Lower lobe of right lung (tissue), 2 donors: ENCODE results near the gene SRC. TPM values are rescaled to one million over a fixed set of nuclear protein-coding genes. Genes with fewer than 3 reads are reported as not detected.

Experiments
- ATAC-seq, 2 donors: fragments of 200-7000 bp; cut with Tn5 transposase; one replicate each; pipeline ENCODE4 v1.9.1; 2020 to 2022; ENCODE audit warnings: mild to moderate bottlenecking in 2 of 2, moderate library complexity in 2 of 2
- DNase-seq: peaks from one replicate; pipeline ENCODE4 v3.0.0-alpha.2; 2020
- H3K27ac ChIP-seq: fragments of 200-600 bp; one replicate; pipeline ENCODE4 v1.8.0; 2022
- H3K27me3 ChIP-seq: fragments of 200-600 bp; one replicate; pipeline ENCODE4 v1.8.0; 2022; ENCODE audit warnings: low read depth
- H3K36me3 ChIP-seq: fragments of 200-600 bp; one replicate; pipeline ENCODE4 v1.8.0; 2022; ENCODE audit warnings: mild to moderate bottlenecking
- H3K4me1 ChIP-seq: fragments of 200-600 bp; one replicate; pipeline ENCODE4 v1.8.0; 2022
- H3K4me3 ChIP-seq: fragments of 200-600 bp; one replicate; pipeline ENCODE4 v1.8.0; 2022; ENCODE audit warnings: mild to moderate bottlenecking
- H3K9me3 ChIP-seq: fragments of 200-600 bp; one replicate; pipeline ENCODE4 v1.8.0; 2022
- CTCF ChIP-seq: fragments of 200-600 bp; IDR thresholded peaks from one replicate; pipeline ENCODE4 v1.8.0; 2022; ENCODE audit warnings: antibody characterized with exemption, mild to moderate bottlenecking
- intact Hi-C: fragments of 100-400 bp; cut with DNase I; formaldehyde crosslinking; loops from one replicate; pipeline ENCODE4 v1.11.0; 2022
- total RNA-seq: library from RNA; stranded (reverse); fragmentation: NEBNext Ultra II Directional; extraction: Animal tissue kit (Norgen Biotek cat#: 25700); gene quantifications from one replicate; pipeline ENCODE4 v1.2.1, GENCODE V29; 2021
- donor health status: DM: no; HTN: yes; CAD: no; lungs with severe emphysema.

SRC gene
- total RNA-seq, 1 donor from 2014 or later = 72.7 TPM

- no peaks in the 10 kb centered on the region for H3K36me3 ChIP-seq
- intact Hi-C loops = no loop called here
- H3K27me3 ChIP-seq = no peaks in the 10 kb centered on the region
- H3K27ac ChIP-seq = no peak overlapping the region
- no peak overlapping the region for H3K4me3 ChIP-seq
- no peak for ATAC-seq
- H3K9me3 ChIP-seq = no peaks in the 10 kb centered on the region
- TF ChIP-seq CTCF = no peak
- no peaks in the 10 kb centered on the region for H3K4me1 ChIP-seq
- DNase-seq = no peak
Measured at GRCh38 chr20:37439223-37439933, 93.4 kb downstream of the SRC start.

- no peak for TF ChIP-seq CTCF
- intact Hi-C loops = no loop called here
- H3K4me3 ChIP-seq = no peak overlapping the region
- no peaks in the 10 kb centered on the region for H3K36me3 ChIP-seq
- ATAC-seq (no peak), DNase-seq (no peak)
- H3K27ac ChIP-seq = no peak overlapping the region
- H3K27me3 ChIP-seq = no peaks in the 10 kb centered on the region
- no peaks in the 10 kb centered on the region for H3K4me1 ChIP-seq
- no peaks in the 10 kb centered on the region for H3K9me3 ChIP-seq
Measured at GRCh38 chr20:37441023-37441422, 95.1 kb downstream of the SRC start.

GRCh38 chr20:37442547-37442946 lies 96.6 kb downstream of the SRC start:
- ATAC-seq = no peak
- no peak for TF ChIP-seq CTCF

GRCh38 chr20:37442986-37443385 lies 97.0 kb downstream of the SRC start:
- no peaks in the 10 kb centered on the region for H3K36me3 ChIP-seq
- H3K27me3 ChIP-seq = no peaks in the 10 kb centered on the region
- intact Hi-C loops = no loop called here
- no peak for TF ChIP-seq CTCF
- DNase-seq (no peak), ATAC-seq (no peak)
- no peaks in the 10 kb centered on the region for H3K9me3 ChIP-seq
- H3K27ac ChIP-seq = no peak overlapping the region
- no peaks in the 10 kb centered on the region for H3K4me1 ChIP-seq
- no peak overlapping the region for H3K4me3 ChIP-seq

More at GRCh38 chr20:37442547-37442946, 96.6 kb downstream of the SRC start:
- H3K4me1 ChIP-seq = no peaks in the 10 kb centered on the region
- H3K27ac ChIP-seq = no peak overlapping the region
- intact Hi-C loops = no loop called here
- no peaks in the 10 kb centered on the region for H3K27me3 ChIP-seq
- no peaks in the 10 kb centered on the region for H3K9me3 ChIP-seq
- H3K4me3 ChIP-seq = no peak overlapping the region
- H3K36me3 ChIP-seq = no peaks in the 10 kb centered on the region
- DNase-seq = no peak

- no peak for DNase-seq
- Histone ChIP-seq H3K9me3 (no peaks in the 10 kb centered on the region), H3K4me1 (no peaks in the 10 kb centered on the region), H3K27me3 (no peaks in the 10 kb centered on the region), H3K36me3 (no peaks in the 10 kb centered on the region), H3K27ac (no peak overlapping the region), H3K4me3 (no peak overlapping the region)
- TF ChIP-seq CTCF = no peak
- ATAC-seq = no peak
- intact Hi-C loops = no loop called here
Measured at GRCh38 chr20:37443596-37443995, 97.7 kb downstream of the SRC start.
